Measurements from ENCODE around the gene CWC27.
A peak's percentile ranks its signal among the peaks of the same experiment; 100 is the strongest.
"Not testable (repeated sequence)": the region's sequence is repeated elsewhere in the genome, so short reads cannot be mapped to it uniquely, and the experiment has no call there.

The CWC27 gene

GRCh38 chr5:64939422-64939771 is 170.7 kb downstream of the CWC27 start:
- DNase-seq, result not testable (repeated sequence)

GRCh38 chr5:64939772-64940510 is 171.2 kb downstream of the CWC27 start:
- DNase-seq, result no peak

GRCh38 chr5:64942460-64942859 is 173.7 kb downstream of the CWC27 start:
- no peak for DNase-seq

GRCh38 chr5:64944868-64945267 is 176.1 kb downstream of the CWC27 start:
- no peak for DNase-seq

- no peak for DNase-seq
Measured at GRCh38 chr5:64947031-64947430, 178.3 kb downstream of the CWC27 start.

- DNase-seq, result no peak
Measured at GRCh38 chr5:64947801-64948200, 179.1 kb downstream of the CWC27 start.

DNA sequence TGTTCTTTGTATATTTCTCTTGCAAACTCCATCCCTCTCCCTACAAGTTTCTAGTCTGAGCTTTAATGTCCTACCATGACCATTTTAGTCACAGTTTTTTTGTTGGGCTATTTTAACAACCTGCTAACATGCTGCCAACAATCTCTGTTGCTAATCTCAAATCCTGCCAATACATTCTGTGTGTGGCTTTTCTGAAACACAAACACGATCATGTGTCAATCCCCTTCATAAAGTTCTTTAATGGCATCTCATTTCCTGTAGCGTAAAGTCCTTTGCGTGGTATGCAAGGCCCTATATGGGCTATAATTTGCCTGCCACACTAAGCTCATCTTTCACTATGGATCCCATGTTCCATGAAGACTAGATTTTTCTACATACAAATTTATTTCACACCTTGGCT is 180.6 kb downstream of the CWC27 start:
- no peak for DNase-seq

DNA sequence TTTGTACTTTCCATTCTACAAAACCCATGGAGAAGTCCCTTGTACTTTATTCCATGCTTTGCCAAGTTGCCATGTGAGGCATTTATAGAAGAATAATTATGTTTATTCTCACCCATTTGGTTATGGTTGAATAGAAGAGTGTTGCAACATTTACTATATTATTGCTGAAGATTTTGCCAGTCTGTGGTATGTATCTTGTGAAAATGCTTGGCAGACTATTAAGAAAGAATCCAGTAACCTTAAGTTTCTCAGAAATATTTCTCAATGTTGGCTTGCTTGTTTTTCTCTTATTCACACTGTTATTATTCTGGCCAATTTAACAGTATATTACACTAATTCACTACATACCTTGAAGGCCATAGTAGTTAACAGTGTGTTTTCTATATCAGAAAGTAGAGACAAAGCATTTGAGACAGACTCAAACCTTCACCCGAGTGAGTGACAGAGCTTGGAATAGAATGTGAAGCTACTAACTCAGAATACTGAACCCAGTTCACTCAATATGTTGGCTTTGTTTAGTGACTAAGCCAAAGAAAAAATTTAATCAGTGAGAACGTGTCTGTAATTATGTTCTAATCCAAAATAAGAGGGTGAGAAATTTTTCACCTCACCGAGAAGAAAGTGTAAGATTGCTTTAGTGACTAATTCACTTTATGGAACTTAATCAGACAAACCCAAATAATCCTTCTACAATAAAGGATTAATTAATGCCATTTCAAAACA is 184.4 kb downstream of the CWC27 start:
- DNase-seq, result no peak

DNA sequence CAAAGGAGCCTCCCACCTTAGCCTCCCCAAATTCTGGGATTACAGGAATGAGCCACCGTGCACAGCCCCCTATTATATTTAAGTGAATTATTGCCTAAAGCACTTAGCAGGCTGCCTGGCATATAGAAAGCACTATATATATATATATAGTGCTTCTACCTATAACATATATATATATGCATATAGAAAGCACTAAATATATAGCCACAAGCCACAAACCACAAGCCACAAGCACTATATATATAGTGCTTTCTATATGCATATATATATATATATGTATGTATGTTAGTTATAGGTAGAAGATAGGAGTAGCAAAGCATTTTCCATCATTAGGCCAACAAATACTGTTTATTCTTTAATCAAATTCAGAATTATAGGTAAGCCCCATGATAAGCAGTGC is 185.8 kb downstream of the CWC27 start:
- DNase-seq, result no peak

DNA sequence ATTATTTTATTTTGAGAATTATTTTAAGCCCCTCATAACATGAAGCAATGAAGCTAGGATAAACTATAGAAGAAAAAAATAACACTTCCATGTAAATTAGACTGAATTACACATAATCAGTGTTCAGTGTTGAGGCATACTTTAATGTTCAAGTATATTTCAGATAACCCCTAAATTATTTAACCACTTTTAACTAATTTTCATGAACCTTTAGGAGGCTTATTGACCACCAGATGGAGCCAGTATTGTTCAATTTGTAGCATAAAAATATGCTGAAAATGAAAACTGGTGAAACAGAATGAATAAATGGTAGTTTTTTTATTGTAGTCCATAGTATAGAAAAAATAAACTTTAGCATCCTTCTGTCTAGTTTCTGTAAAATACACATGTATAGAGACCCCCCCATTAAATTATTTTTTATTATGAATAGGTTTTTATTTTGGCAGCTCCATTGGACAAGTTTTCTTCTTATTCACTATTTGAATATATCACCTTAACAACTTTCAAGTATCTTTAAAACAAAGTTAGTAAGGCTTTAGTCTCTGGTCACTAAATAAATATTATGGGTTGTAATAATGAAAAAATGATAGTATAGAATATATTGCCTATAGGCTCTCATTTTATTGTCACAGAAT is 190.1 kb downstream of the CWC27 start:
- peak in 1 of 2 donors; percentile 20 for DNase-seq

DNA sequence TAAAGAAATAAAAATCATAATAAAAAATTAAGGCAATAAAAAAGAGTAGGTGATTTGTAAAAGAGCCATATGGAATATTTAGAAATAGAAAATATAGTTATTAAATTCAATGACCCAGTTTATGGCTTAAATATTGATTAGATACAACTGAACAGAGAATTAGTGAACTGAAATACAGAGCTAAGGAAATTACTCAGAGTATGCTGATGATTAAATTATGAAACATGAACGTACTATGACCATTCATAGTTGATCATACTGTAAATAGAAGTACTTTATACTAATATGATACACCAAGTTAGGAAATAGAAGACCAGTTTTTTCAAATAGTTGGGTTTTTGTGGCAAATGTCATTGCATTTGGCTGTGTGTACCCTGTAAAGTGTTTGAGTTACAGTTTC is 194.5 kb downstream of the CWC27 start:
- DNase-seq, result no peak

- no peak for DNase-seq
Measured at GRCh38 chr5:64968591-64969110, 199.9 kb downstream of the CWC27 start.

DNA sequence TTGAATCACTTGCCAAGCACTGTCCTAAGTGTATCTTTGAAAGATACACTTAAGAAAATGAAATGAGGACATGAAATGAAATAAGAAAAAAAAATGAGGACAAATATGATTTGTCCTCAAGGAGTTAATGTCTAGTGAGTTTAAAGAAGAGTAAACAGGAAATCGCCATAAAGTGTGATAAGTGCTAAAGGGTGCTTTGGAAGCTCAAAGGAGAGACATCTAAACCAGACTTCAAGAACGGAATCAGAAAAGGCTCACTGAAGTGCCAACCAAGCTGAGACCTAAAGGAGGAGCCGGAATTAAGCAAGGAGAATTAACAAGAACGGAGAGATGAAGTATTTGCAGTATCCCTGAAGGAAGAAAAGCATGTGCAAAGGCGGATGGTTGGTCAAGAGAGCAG is 200.8 kb downstream of the CWC27 start:
- no peak for DNase-seq

GRCh38 chr5:64971513-64971912 is 202.8 kb downstream of the CWC27 start:
- DNase-seq, result no peak

DNA sequence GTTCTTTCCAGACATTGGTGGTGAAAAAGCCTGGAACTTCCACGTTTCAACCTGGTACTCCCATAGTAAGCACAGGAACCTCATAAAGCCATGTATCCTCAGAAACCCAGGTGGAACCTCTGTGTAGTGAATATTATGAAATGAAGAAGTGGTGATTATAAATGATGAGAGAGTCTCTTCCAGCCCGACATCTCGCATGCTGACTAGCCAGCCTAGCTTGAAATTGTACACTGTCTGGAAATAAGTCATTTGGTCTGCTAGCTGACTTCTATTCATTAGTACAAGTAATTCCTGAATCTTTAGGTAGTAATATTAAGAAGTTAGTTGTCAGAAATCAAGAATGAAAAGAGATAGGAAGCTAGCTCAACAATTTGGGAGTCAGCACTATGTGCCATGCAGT is 203.3 kb downstream of the CWC27 start:
- DNase-seq, result no peak

GRCh38 chr5:64972591-64972990 is 203.9 kb downstream of the CWC27 start:
- no peak for DNase-seq

GRCh38 chr5:64973215-64973614 is 204.5 kb downstream of the CWC27 start:
- DNase-seq, result no peak

GRCh38 chr5:64977779-64978178 is 209.0 kb downstream of the CWC27 start:
- DNase-seq, result no peak

DNA sequence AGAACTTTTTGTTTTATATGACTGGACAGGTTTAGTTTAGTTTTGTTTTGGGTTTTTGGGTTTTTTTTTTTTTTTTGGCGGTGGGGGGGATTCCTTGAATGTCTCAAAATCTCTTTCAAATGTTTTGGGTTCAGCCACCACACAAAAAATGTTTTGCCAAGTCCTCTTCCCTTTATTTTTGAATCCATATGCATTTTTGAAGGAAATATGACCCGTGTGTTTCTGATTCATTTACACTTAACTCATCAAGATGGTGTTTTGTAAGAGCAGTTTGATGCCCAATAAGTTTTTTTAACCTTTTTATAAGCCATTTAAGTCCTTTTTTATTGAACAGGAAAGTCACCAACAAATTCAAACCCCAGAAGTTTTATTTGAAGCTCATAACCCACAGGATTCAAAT is 209.8 kb downstream of the CWC27 start:
- no peak for DNase-seq

GRCh38 chr5:64979531-64979930 is 210.8 kb downstream of the CWC27 start:
- no peak for DNase-seq

DNA sequence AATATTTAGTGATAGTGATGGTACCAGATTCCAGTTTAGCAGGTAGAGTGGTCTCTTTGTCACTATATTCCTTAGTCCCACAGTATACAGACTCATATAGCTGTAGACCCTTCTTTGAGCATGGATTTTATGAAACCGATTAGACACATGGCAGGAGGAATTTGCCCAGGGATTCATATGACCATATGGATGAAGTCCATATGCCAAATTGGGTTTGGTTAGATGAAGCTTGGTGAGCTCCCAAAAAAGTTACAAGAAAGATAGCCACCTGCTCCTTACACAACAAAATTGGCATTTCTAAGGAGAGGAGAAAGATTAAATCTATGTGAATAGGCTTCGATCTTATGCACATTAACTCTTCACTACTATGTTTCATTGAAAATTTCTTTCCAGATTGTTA is 211.4 kb downstream of the CWC27 start:
- no peak for DNase-seq

- DNase-seq, result no peak
Measured at GRCh38 chr5:64987768-64988167, 219.0 kb downstream of the CWC27 start.

DNA sequence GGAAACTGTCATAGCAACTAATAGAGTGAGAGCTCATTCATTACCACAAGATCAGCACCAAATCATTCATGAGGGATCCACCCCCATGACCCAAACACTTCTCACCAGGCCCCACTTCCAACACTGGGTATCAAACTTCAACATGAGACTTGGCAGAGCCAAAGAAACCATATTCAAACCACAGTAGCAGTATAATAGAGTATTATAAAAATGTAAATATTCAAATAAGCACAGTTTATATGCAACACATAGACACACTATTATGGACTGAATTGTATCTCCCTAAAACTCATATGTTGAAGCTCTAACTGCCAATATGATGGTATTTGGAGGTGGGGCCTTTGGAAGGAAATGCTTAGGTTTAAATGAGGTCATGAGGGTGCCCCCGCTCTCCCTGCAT is 240.5 kb downstream of the CWC27 start:
- no peak for DNase-seq

- no peak for DNase-seq
Measured at GRCh38 chr5:65010841-65011240, 242.1 kb downstream of the CWC27 start.

All from CD4-positive, alpha-beta T cell treated with Interleukin-1 beta for 1 hour (primary cell).